Stimulated activated CD8-positive, alpha-beta memory T cell treated with anti-CD3 and anti-CD28 coated beads, Interleukin-15, amount 100 ng/mL, for 4 hours (primary cell): ENCODE data around the gene ZNF695.
"Not testable (repeated sequence)": the region's sequence is repeated elsewhere in the genome, so short reads cannot be mapped to it uniquely, and the experiment has no call there.

Experiments used
- DNase-seq, 2 donors: peaks; one replicate each; pipeline ENCODE4 v3.0.0-alpha.2; 2020; ENCODE audit warnings: low read depth in 2 of 2

The ZNF695 gene

DNA sequence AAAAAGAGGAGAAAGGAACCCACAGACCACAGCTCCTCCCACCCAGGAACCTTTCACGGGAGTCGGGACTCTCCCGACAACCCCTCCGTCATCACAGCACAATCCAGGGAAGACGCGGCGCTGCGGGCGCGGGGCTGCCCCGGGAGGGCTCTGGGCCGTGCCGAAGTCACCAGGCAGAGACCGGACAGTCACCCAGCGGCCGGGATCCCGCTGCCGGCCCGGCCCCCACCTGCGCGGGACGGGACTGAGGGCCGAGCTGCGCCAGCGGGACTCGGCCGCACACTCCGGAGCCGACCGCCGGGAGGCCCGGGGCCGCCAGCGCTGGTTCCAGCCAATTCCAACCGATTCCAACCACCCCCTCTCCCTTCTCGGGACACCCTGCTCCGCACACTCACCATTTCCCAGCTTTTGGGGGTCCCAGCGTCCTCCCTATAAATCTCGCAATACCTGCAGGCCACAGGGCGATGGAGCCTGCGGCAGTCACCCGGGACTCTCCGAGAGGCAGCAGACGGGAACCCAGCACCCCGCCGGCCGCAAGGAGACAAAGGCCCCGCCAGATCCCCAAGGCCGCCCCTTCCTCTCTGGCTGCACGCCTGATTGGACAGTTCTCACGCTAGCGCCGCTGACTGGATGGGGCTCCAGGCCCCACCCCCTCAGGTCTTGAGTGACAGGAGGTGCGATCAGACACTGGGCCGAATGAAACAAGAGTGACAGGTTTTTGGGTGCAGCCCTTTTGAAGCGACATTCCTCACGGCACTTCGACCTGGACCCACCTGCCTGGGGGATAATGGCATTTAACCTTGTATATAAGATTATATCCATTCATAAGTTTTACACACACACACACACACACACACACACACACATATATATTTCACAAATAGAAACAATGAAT is at the start of gene ZNF695:
TSS of gene ZNF695 (minus strand) at position 547 of the 895 bp plus-strand sequence. CDS start at position 398, 149 bp downstream.
- peak; percentile 5 to 13 for DNase-seq

- no peak for DNase-seq
Observed at GRCh38 chr1:247056071-247056470, 48.2 kb upstream of the ZNF695 start.

- DNase-seq, result no peak
Observed at GRCh38 chr1:247054992-247055415, 47.1 kb upstream of the ZNF695 start.

DNA sequence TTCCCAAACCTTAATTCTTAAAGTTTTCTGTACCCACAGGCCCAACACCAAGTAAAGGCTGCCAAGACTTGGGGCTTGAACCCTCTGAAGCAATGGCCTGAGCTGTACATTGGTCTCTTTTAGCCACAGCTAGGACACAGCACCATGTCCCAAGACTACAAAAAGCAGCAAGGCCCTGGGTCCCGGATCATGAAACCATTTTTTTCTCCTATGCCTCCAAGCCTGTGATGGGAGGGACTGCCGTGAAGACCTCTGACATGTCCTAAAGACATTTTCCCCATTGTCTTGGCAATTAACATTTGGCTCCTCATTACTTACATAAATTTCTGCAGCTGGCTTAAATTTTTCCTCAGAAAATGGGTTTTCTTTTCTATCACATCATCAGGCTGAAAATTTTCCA is 39.8 kb upstream of the ZNF695 start:
- DNase-seq, result no peak

DNA sequence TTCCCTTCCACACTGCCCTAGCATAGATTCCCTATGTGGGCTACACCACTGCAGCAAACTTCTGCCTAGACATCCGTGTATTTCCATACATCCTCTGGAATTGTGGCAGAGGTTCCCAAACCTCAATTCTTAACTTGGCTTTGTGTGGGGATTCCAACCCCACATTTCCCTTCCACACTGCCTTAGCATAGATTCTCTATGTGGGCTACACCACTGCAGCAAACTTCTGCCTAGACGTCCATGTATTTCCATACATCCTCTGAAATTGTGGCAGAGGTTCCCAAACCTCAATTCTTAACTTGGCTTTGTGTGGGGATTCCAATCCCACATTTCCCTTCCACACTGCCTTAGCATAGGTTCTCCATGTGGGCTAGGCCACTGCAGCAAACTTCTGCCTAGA is 39.4 kb upstream of the ZNF695 start:
- no peak for DNase-seq

DNA sequence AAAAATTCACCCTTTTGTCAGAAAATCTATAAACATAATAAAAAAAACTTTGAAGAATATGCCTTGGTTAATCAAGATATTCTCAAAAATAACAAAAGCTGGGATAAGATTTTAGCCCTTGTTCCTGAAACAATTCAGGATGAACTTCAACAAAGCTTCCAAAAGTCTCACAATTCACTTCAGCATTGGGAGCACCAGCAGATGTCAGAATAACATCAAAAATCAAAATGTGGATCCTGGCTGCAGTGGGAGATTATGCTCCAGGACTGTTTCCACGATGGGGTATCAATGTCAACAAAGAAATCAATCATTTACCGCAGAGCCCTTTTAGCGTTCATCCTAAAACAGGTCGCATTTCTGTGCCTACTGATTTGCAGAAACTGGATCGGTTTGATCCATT is 35.5 kb upstream of the ZNF695 start:
- no peak for DNase-seq

GRCh38 chr1:247037511-247038320 is 29.9 kb upstream of the ZNF695 start:
- no peak for DNase-seq

DNA sequence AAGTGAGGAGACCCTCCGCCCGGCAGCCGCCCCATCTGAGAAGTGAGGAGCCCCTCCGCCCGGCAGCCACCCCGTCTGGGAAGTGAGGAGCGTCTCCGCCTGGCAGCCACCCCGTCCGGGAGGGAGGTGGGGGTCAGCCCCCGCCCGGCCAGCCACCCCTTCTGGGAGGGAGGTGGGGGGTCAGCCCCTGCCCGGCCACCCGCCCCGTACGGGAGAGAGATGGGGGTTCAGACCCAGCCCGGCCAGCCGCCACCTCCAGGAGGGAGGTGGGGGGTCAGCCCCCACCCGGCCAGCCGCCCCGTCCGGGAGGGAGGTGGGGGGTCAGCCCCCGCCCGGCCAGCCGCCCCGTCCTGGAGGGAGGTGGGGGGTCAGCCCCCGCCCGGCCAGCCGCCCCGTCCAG is 24.4 kb upstream of the ZNF695 start:
- DNase-seq, result not testable (repeated sequence)

- not testable (repeated sequence) for DNase-seq
Observed at GRCh38 chr1:247024658-247025057, 16.8 kb upstream of the ZNF695 start.

DNA sequence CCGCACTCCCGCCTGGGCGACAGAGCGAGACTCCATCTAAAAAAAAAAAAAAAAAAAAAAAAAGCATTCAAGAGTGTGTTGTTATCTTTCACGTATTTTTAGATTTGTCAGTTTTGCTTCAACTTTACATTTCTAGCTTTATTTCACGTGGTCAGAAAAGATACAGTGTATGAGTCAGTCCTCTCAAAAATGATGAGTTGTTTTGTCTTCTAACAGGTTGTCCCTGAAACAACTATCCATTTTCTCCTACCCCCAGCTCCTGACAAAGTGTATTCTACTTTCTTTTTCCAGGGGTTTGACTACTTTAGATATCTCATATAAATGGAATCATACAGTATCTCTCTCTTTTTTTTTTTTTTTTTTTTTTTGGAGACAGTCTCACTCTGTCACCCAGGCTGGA is 5.5 kb upstream of the ZNF695 start:
- no peak for DNase-seq

DNA sequence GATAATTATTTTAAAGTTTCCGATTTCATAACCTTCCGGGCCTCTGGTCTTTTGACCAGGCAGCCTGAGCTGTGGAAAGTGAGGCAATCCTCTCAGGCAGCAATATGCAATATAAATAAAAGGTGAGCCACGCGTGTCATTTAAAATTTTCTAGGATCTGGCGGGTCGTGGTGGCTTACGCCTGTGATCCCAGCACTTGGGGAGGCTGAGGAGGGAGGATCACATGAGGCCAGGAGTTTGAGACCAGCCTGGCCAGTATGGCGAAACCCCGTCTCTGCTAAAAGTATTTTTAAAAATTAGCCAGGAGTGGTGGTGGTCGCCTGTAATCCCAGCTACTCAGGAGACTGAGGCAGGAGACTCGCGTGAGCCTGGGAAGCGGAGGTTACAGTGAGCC is 546 bp upstream of the ZNF695 start:
- no peak for DNase-seq

GRCh38 chr1:247004081-247004480 is 3.8 kb downstream of the ZNF695 start:
- DNase-seq, result not testable (repeated sequence)

DNA sequence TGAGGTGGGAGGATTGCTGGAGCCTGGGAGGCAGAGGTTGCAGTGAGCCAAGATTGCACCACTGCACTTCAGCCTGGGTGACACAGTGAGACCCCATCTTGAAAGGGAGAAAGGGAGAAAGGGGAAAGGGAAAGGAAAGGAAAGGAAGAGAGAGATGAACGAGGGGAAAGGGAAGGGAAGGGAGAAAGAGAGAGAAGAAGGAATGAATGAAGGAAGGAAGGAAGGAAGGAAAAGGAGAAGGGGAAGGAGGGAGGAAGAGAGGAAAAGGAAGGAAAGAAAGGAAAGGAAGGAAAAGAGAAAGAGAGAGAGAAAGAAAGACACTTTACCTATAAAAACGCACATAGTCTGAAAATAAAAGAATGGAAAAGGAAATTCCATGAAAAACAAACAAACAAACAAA is 18.0 kb downstream of the ZNF695 start:
- no peak for DNase-seq

GRCh38 chr1:246988316-246988715 is 19.5 kb downstream of the ZNF695 start:
- no peak for DNase-seq

GRCh38 chr1:246987083-246987690 is 20.7 kb downstream of the ZNF695 start:
- DNase-seq, result no peak

GRCh38 chr1:246978785-246979184 is 29.1 kb downstream of the ZNF695 start:
- DNase-seq, result no peak

DNA sequence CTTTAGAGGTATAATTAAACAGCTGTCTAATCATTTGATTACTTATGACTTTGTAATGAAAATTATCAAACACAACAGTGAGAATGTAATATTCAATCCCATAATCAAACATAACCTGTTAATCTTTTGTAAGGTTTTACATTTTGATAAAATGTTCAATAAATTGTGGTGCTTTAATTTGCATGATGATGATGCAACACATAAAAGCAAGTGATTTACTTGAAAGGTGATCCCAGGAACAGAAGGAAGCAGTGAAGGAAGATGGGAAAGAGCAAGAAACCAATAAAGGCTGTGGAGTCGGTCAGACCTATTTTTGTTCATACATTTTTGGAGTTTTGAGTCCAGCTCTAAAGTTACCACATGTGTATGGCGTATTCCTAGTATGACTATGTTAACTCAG is 29.6 kb downstream of the ZNF695 start:
- DNase-seq, result no peak

DNA sequence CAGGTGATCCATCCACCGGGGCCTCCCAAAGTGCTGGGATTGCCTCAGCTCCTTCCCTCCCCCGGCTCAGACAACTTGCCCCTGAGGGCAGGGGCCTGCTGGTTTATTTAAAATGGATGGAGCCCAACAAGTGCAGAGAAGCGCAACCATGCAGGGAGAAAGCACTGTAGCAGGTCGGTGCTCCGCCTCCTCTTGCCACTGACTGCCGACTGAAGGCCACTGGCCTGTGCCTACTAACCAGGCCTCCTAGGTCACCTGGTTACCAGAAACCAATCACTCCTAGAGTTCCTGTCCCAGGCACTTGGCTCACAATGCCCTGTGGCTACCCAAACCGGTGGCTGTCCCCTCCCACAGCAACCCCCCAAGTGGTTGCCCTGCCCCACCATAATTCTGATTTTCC is 35.9 kb downstream of the ZNF695 start:
- DNase-seq, result no peak

DNA sequence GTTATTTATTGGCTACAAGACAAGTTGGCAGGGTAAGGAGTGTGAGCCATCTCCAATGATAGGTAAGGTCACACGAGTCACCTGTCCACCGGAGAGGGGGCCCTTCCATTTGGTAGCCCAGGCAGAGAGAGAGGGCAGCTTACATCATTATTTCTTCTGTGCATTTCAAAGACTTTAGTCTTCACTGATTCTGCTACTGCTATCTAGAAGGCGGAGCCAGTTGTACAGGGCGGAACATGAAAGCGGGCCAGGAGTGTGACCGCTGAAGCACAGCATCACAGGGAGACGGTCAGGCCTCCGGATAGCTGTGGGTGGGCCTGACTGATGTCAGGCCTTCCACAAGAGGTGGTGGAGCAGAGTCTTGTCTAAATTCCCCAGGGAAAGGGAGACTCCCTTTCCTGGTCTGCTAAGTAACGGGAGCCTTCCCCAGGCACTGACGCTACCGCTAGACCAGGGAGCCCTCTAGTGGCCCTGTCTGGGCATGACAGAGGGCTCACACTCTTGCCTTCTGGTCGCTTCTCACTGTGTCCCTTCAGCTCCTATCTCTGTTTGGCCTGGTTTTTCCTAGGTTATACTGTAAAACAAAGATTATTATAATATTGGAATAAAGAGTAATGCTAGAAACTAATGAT is 36.7 kb downstream of the ZNF695 start:
- DNase-seq, result no peak

DNA sequence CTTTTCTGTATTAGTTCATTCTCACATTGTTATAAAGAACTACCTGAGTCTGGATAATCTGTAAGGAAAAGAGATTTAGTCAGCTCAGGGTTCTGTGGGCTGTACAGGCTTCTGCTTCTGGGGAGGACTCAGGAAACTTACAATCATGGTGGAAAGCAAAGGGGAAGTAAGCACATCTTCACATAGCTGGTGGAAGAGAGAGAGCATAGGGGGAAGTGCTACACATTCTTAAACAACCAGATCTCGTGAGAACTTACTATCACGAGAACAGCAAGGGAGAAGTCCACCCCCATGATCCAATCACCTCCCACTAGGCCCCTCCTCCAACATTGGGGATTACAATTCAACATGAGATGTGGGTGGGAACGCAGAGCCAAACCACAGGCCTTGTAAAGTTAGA is 38.2 kb downstream of the ZNF695 start:
- no peak for DNase-seq

DNA sequence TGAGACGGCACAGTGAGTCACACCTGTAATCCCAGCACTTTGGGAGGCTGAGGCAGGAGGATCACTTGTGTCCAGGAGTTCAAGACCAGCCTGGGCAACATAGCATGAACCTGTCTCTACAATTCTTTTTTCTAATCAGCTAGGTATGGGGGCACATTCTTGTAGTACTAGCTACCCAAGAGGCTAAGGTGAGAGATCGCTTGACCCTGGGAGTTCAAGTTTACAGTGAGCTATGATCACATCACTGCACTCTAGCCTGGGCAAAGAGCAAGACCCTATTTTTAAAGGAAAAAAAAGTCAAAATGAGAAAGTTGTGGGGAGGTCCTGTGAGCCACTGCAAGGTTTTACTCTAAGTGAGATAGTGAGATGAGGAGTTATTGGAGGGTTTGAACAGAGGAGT is 41.4 kb downstream of the ZNF695 start:
- no peak for DNase-seq
